T-helper 2 cell treated with Interferon-gamma antibody and Interleukin-4, amounts not matched to agents 5 μg/mL and 100 μg/mL, for 36 hours (primary cell): ENCODE data around the gene ABCG1.

Experiments used
- DNase-seq: peaks from one replicate; pipeline ENCODE4 v3.0.0; 2021; ENCODE audit warnings: low spot score
- H3K27ac Mint-ChIP-seq: one replicate; pipeline ENCODE4 v1.8.0; 2021; ENCODE audit warnings: mild to moderate bottlenecking, mixed read lengths
- H3K27me3 Mint-ChIP-seq: one replicate; pipeline ENCODE4 v1.8.0; 2021; ENCODE audit warnings: low read depth, mixed read lengths
- H3K36me3 Mint-ChIP-seq: one replicate; pipeline ENCODE4 v1.8.0; 2021; ENCODE audit warnings: low read depth, mixed read lengths
- H3K4me1 Mint-ChIP-seq: one replicate; pipeline ENCODE4 v1.8.0; 2021; ENCODE audit warnings: low read depth, mixed read lengths
- H3K4me3 Mint-ChIP-seq: one replicate; pipeline ENCODE4 v1.8.0; 2022; ENCODE audit warnings: mild to moderate bottlenecking, moderate library complexity, mixed read lengths
- H3K9me3 Mint-ChIP-seq: one replicate; pipeline ENCODE4 v1.8.0; 2021; ENCODE audit warnings: mixed read lengths

The ABCG1 gene

DNA sequence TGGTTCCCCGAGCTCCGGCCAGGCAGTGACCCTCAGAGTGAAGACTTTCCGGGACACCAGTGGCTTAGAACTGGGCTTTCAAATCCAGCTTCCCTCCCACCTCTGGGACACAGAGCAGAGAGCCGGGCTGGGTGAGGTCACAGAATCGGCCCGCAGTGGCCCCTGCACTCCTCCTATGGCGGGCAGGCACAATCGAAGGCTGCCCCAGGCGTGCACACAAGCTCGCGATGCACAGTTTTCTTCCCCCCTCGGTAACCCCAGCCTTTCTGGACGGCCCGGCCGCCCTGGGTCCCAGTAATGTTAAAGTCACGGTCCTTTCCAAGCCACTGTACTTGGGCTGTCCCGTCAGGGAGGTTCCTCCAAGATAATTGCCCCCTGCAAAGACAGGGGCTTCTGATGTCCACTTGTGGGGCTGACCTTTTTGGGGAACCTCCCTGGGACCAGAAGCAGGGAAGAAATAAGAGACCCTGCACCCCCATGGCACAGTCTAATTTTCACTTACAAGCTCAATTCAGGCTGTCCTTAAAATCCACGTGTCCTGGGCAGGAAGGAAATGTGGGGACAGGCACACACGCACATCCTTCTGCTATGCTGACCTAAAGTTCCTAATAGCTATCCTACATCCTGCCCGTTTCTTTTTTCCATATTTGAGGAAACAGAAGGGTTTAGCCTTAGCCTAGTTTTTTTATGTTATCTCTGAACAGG is 82.6 kb downstream of the ABCG1 start:
- Mint-ChIP-seq H3K4me1 (peaks cover 19% of the 10 kb centered on the region), H3K27me3 (peaks cover under 1% of the 10 kb centered on the region), H3K36me3 (no peaks in the 10 kb centered on the region), H3K27ac (no peak overlapping the region), H3K9me3 (no peaks in the 10 kb centered on the region), H3K4me3 (no peak overlapping the region)
- no peak for DNase-seq

DNA sequence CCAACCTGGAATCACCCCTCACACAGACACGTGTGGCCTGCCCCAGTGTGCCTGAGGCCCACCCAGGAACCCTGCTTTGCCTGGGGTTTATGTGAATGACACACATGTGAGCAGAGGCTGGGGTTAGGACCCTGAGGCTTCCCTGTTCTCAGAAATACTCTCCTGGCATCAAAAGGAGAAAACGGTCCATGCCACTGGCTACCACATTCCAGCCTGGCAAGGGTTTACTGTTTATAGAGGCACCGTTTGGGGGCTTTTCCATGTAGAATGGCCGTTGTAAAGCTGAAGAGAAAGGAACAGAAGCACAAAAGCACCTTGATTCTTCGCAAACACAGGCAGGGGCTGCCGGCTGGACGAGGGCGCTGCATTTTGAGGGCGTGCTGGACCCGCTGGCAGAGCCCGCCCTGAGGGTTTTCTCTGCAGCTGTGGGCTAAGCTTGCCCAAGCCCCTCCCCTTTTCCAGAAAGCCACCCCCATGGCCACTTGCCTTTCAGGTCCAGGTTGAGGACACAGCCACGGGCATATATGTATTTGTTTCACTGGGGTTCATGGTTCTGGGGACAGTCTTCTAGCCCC is 83.2 kb downstream of the ABCG1 start:
- H3K36me3 Mint-ChIP-seq: no peaks in the 10 kb centered on the region
- H3K27me3 Mint-ChIP-seq: peaks cover 5% of the 10 kb centered on the region
- no peak overlapping the region for H3K27ac Mint-ChIP-seq
- no peak for DNase-seq
- no peak overlapping the region for H3K4me3 Mint-ChIP-seq
- H3K9me3 Mint-ChIP-seq: no peaks in the 10 kb centered on the region
- peaks cover 19% of the 10 kb centered on the region for H3K4me1 Mint-ChIP-seq

DNA sequence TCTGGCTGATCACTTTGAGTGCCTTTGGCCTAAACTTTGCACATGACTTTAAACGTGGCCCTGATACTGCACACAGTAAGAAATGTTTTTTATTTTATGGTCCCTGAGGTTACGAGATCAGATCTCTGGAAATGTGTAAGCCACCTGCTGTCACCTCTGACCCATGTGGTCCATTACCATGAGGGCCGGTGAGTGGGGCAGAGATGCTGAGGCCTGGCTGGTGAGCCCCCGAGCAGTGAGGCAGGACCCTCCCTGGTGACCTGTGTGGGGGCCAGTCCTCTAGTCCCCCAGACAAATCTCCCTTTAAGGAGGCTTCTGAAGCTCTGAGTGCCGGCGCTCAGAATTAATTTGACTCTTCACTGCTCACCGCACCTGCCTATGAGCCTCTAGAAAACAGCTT is 83.9 kb downstream of the ABCG1 start:
- DNase-seq: no peak
- no peak overlapping the region for H3K27ac Mint-ChIP-seq
- peaks cover 19% of the 10 kb centered on the region for H3K4me1 Mint-ChIP-seq
- peaks cover 5% of the 10 kb centered on the region for H3K27me3 Mint-ChIP-seq
- H3K9me3 Mint-ChIP-seq: no peaks in the 10 kb centered on the region
- H3K4me3 Mint-ChIP-seq: no peak overlapping the region
- no peaks in the 10 kb centered on the region for H3K36me3 Mint-ChIP-seq

- Mint-ChIP-seq H3K4me3 (no peak overlapping the region), H3K27ac (no peak overlapping the region), H3K9me3 (no peaks in the 10 kb centered on the region), H3K36me3 (no peaks in the 10 kb centered on the region), H3K27me3 (peaks cover 5% of the 10 kb centered on the region), H3K4me1 (peaks cover 17% of the 10 kb centered on the region)
- no peak for DNase-seq
These were observed 84.5 kb downstream of the ABCG1 start for GRCh38 chr21:42303443-42303842.

- DNase-seq: no peak
These were observed 85.9 kb downstream of the ABCG1 start for GRCh38 chr21:42304556-42305454.

DNA sequence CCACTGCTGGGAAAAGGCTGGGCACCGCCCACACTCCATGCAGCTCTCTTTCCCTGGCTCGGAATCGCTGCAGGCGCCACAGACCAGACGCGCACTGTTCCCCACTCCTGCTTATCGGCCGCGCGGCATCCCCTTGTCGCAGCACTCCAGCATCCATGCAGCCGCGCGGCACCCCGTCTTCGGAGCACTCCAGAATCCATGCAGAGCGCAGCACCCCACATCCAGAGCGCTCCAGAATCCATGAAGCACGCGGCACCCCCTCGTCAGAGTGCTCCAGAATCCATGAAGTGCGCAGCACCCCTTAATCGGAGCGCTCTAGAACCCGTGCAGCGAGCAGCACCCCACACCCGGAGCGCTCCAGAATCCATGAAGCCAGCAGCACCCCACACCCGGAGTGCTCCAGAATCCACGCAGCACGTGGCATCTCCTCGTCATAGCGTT is 86.8 kb downstream of the ABCG1 start:
- no peaks in the 10 kb centered on the region for H3K36me3 Mint-ChIP-seq
- peaks cover 5% of the 10 kb centered on the region for H3K27me3 Mint-ChIP-seq
- H3K27ac Mint-ChIP-seq: no peak overlapping the region
- no peak for DNase-seq
- no peaks in the 10 kb centered on the region for H3K9me3 Mint-ChIP-seq
- peaks cover 7% of the 10 kb centered on the region for H3K4me1 Mint-ChIP-seq
- H3K4me3 Mint-ChIP-seq: no peak overlapping the region

More at GRCh38 chr21:42304556-42305454, 85.9 kb downstream of the ABCG1 start:
- Mint-ChIP-seq H3K36me3 (no peaks in the 10 kb centered on the region), H3K27me3 (peaks cover 5% of the 10 kb centered on the region), H3K4me3 (no peak overlapping the region), H3K27ac (no peak overlapping the region), H3K9me3 (no peaks in the 10 kb centered on the region), H3K4me1 (peaks cover 12% of the 10 kb centered on the region)

DNA sequence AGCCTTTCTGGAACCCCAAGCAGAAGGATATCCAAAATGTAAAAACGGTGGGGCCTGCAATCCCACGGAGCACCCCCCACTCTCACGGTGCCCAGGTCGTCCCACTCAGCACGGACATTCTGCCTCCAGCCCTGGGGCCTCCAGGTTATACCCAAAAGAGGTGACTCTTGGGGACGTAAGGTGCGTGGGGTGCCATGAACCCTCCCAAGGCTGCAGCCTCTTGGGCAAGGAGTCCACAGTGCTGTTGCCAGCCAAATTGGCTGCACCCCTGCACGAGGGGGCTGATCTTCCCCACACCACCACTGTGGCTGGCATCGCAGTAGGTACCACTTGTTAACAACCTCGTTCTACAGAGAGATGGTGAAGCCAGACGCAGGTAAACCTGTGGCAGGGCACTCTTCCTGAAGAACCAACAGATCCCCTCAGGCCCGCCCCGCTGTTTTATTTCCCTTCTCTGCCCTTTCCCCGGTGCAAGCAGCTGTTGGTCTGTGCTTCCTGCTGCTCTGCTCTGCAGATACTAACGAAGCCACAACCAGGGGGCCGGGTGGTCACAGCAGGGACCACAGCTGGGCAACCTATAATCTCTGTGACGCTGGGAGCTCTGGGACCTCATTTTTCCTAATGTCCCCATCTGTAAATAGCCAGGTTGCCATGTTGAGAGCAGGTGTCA is 87.6 kb downstream of the ABCG1 start:
- peaks cover 7% of the 10 kb centered on the region for H3K4me1 Mint-ChIP-seq
- H3K36me3 Mint-ChIP-seq: no peaks in the 10 kb centered on the region
- peaks cover 5% of the 10 kb centered on the region for H3K27me3 Mint-ChIP-seq
- H3K4me3 Mint-ChIP-seq: no peak overlapping the region
- H3K27ac Mint-ChIP-seq: no peak overlapping the region
- no peaks in the 10 kb centered on the region for H3K9me3 Mint-ChIP-seq
- DNase-seq: no peak

DNA sequence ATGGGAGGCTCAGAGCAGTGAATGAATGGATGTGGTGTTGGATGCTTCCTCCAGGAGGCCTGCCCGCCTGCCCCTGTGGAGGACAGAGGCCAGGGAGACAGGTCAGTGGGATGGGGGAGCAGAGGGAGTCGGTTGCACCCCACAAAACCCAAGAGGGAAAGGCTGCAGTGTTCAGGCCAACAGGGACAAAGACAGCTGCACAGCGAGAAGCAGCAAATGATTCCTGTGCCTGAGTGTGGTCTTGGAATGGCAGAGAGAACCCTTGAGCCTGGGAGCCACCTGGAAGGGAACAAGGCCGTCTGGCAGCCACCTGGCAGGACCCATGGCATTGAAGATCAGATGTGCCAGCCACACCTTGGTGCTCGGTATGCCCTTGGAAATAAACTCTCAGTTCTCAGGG is 88.2 kb downstream of the ABCG1 start:
- DNase-seq: no peak
- Mint-ChIP-seq H3K36me3 (no peaks in the 10 kb centered on the region), H3K4me3 (no peak overlapping the region), H3K27me3 (peaks cover 5% of the 10 kb centered on the region), H3K27ac (no peak overlapping the region), H3K4me1 (peaks cover 7% of the 10 kb centered on the region), H3K9me3 (no peaks in the 10 kb centered on the region)

GRCh38 chr21:42308161-42308913 is 89.4 kb downstream of the ABCG1 start:
- peaks cover 5% of the 10 kb centered on the region for H3K27me3 Mint-ChIP-seq
- DNase-seq: no peak

GRCh38 chr21:42308914-42309752 is 90.2 kb downstream of the ABCG1 start:
- no peak overlapping the region for H3K4me3 Mint-ChIP-seq
- H3K27ac Mint-ChIP-seq: no peak overlapping the region

More at GRCh38 chr21:42308161-42308913, 89.4 kb downstream of the ABCG1 start:
- Mint-ChIP-seq H3K4me3 (no peak overlapping the region), H3K9me3 (no peaks in the 10 kb centered on the region), H3K36me3 (no peaks in the 10 kb centered on the region), H3K4me1 (peaks cover 7% of the 10 kb centered on the region), H3K27ac (no peak overlapping the region)

DNA sequence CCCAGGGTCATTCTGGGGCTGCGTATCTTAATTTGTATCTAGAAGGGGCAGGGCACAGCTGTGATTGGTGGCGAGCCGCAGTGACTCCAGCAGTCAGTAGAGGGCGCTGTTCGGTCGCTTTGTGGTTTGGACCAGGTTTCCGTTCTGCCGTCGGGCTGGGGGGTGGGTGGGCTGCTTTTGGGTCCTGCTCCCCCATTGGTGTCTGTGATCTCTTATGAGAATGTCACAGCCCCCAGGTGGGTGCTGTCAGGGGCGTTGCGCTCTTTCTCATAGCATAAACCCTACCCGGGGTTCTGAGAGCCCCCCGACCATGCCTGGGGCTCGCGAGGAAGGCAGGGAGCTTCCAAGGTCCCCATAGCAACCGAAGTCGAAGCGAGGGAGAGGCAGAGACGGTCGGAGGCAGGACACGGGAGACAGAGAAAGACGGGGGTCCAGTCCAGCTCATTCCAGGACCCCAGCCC is 90.8 kb downstream of the ABCG1 start:
- Mint-ChIP-seq H3K4me1 (peaks cover 7% of the 10 kb centered on the region), H3K27ac (no peak overlapping the region), H3K27me3 (peaks cover 5% of the 10 kb centered on the region), H3K9me3 (no peaks in the 10 kb centered on the region), H3K36me3 (no peaks in the 10 kb centered on the region), H3K4me3 (peak overlapping the region; percentile 7)
- peak; percentile 54 for DNase-seq

More at GRCh38 chr21:42308914-42309752, 90.2 kb downstream of the ABCG1 start:
- Mint-ChIP-seq H3K9me3 (no peaks in the 10 kb centered on the region), H3K4me1 (peaks cover 7% of the 10 kb centered on the region), H3K27me3 (peaks cover 5% of the 10 kb centered on the region), H3K36me3 (no peaks in the 10 kb centered on the region)
- DNase-seq: no peak

- Mint-ChIP-seq H3K36me3 (no peaks in the 10 kb centered on the region), H3K4me3 (no peak overlapping the region), H3K4me1 (peaks cover 7% of the 10 kb centered on the region), H3K27me3 (peaks cover 5% of the 10 kb centered on the region), H3K27ac (no peak overlapping the region), H3K9me3 (no peaks in the 10 kb centered on the region)
- no peak for DNase-seq
These were observed 91.6 kb downstream of the ABCG1 start for GRCh38 chr21:42310411-42311001.
